ENCODE measurements around the gene CCDC200. TPM values are rescaled to one million over a fixed set of nuclear protein-coding genes. Genes with fewer than 3 reads are reported as not detected.
"Not testable (repeated sequence)": the region's sequence is repeated elsewhere in the genome, so short reads cannot be mapped to it uniquely, and the experiment has no call there.

The CCDC200 gene
- total RNA-seq, 2 donors from 2014 or later = 0.40 to 0.60 TPM

DNA sequence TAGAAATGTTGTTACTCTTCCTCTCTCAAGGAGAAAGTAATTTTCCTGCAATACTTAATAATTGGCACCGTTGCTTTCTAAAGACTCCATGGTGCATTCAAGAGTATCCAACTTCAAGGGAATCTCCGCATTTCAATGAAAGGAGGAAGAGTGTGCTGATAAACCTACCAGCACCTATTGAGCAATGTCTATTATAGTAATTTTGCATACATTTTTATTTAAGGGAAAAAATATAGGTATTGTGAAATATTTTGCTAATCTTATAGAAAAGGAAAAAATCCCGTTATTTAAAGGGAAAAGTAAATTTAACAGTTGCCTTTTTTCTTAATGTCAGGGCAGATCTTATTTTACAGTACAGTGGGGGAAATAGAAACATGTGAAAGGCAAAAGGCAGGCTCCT, 17.8 kb downstream of the CCDC200 start:
- peaks cover 37% of the 10 kb centered on the region for H3K4me1 Mint-ChIP-seq
- H3K36me3 Mint-ChIP-seq (ENCODE audit: low read depth) = peaks cover 16% of the 10 kb centered on the region
- H3K27ac Mint-ChIP-seq = peak overlapping the region; percentile 97
- DNase-seq (no peak), ATAC-seq (no peak)
- H3K9me3 ChIP-seq (ENCODE audit: control insufficient read depth, low read length, poor library complexity, severe bottlenecking) = no peaks in the 10 kb centered on the region
- H3K4me3 Mint-ChIP-seq = peak overlapping the region; percentile 98
- no peaks in the 10 kb centered on the region for H3K27me3 Mint-ChIP-seq

DNA sequence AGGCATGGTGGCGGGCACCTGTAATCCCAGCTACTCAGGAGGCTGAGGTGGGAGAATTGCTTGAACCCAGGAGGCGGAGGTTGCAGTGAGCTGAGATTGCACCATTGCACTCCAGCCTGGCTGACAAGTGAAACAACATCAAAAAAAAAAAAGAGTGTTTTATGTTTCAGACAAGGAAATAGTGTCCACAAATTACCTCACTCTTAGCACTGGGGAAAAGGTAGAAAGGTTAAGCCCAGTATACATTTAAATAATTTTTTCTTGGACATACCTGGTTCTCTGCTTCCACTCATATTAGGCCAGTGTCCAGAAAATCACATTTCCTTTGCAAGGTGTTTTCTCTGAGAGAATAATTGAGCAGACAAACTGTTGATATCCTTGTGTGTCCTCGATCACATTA, 25.4 kb downstream of the CCDC200 start:
- H3K36me3 Mint-ChIP-seq (ENCODE audit: low read depth); H3K27ac Mint-ChIP-seq; DNase-seq; H3K27me3 Mint-ChIP-seq; ATAC-seq; H3K4me3 Mint-ChIP-seq; H3K9me3 ChIP-seq (ENCODE audit: control insufficient read depth, low read length, poor library complexity, severe bottlenecking); H3K4me1 Mint-ChIP-seq: not testable (repeated sequence)

DNA sequence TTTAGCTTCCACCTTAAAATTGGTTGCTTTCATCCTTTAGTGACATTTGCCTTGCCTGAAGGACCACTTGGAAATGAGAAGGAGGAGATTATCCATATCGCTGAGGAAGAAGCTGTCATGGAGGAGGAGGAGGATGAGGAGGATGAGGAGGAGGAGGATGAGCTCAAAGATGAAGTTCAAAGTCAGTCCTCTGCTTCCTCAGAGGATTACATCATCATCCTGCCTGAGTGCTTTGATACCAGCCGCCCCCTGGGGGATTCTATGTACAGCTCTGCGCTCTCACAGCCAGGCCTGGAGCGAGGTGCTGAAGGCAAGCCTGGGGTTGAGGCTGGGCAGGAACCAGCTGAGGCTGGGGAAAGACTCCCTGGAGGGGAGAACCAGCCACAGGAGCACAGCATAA, 28.3 kb downstream of the CCDC200 start:
- H3K27ac Mint-ChIP-seq = no peak overlapping the region
- no peaks in the 10 kb centered on the region for H3K9me3 ChIP-seq (ENCODE audit: control insufficient read depth, low read length, poor library complexity, severe bottlenecking)
- ATAC-seq (no peak), DNase-seq (no peak)
- peaks cover 2% of the 10 kb centered on the region for H3K4me1 Mint-ChIP-seq
- no peak overlapping the region for H3K4me3 Mint-ChIP-seq
- no peaks in the 10 kb centered on the region for H3K27me3 Mint-ChIP-seq
- peaks cover 4% of the 10 kb centered on the region for H3K36me3 Mint-ChIP-seq (ENCODE audit: low read depth)

DNA sequence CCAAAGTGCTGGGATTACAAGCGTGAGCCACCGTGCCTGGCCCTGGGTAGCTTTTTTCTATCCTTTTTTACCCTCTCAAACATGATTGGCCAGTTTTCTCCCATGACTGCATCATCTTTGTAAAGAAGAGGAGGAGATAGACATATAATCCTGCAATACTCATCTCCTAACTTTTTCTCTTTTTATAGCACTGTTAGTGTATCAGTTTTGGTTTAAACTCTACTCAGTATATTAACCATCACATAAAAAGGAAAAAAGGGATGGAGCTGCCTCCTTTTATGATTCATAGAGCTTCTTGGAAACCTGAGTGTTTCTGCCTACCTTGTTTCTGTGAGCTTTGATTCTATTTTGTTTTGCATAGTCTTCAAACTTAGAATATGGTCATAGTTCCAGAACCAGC, 28.8 kb downstream of the CCDC200 start:
- Mint-ChIP-seq H3K27me3 (no peaks in the 10 kb centered on the region), H3K4me1 (peaks cover 2% of the 10 kb centered on the region), H3K4me3 (no peak overlapping the region), H3K27ac (no peak overlapping the region), H3K36me3 (ENCODE audit: low read depth) (peaks cover 5% of the 10 kb centered on the region)
- no peak for ATAC-seq
- no peak for DNase-seq
- no peaks in the 10 kb centered on the region for H3K9me3 ChIP-seq (ENCODE audit: control insufficient read depth, low read length, poor library complexity, severe bottlenecking)

DNA sequence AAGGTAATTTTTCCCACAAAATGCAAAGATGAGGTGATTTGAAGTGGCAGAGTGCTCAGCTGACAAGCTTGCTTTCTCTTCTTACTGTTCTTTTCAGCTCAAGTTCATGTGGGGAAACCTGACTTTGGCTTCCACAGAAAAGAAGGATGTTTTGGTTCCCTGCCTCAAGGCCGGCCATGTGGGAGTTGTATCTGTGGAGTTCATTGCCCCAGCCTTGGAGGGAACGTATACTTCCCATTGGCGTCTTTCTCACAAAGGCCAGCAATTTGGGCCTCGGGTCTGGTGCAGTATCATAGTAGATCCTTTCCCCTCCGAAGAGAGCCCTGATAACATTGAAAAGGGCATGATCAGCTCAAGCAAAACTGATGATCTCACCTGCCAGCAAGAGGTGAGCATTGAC, 35.2 kb downstream of the CCDC200 start:
- H3K27me3 Mint-ChIP-seq = no peaks in the 10 kb centered on the region
- no peak overlapping the region for H3K27ac Mint-ChIP-seq
- DNase-seq (no peak), ATAC-seq (no peak)
- H3K9me3 ChIP-seq (ENCODE audit: control insufficient read depth, low read length, poor library complexity, severe bottlenecking) = no peaks in the 10 kb centered on the region
- H3K36me3 Mint-ChIP-seq (ENCODE audit: low read depth) = peaks cover 10% of the 10 kb centered on the region
- peaks cover 4% of the 10 kb centered on the region for H3K4me1 Mint-ChIP-seq
- no peak overlapping the region for H3K4me3 Mint-ChIP-seq

DNA sequence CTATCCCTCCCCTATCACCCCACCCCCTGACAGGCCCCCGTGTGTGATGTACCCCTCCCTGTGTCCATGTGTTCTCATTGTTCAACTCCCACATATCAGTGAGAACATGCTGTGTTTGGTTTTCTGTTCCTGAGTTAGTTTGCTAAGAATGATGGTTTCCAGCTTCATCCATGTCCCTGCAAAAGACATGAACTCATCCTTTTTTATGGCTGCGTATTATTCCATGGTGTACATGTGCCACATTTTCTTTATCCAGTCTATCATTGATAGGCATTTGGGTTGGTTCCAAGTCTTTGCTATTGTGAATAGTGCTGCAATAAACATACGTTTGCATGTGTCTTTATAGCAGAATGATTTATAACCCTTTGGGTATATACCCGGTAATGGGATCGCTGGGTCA, 41.8 kb downstream of the CCDC200 start:
- not testable (repeated sequence) for H3K36me3 Mint-ChIP-seq (ENCODE audit: low read depth); H3K27me3 Mint-ChIP-seq; ATAC-seq; DNase-seq; H3K9me3 ChIP-seq (ENCODE audit: control insufficient read depth, low read length, poor library complexity, severe bottlenecking); H3K4me1 Mint-ChIP-seq; H3K4me3 Mint-ChIP-seq; H3K27ac Mint-ChIP-seq

DNA sequence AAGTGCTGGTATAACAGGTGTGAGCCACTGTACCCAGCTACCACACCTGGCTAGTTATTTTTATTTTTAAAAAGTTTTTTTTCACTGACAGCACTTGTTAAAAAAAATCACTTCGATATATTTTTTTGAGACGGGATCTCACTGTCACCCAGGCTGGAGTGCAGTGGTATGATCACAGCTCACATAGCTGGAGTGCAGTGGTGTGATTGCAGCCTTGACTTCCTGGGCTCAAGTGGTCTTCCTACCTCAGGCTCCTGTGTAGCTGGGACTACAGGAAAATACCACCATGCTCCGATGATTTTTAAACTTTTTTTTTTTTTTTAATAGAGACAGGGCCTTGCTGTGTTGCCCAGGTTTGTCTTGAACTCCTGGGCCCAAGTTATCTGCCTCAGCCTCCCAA, 44.5 kb downstream of the CCDC200 start:
- Mint-ChIP-seq H3K27me3 (no peaks in the 10 kb centered on the region), H3K27ac (no peak overlapping the region), H3K36me3 (ENCODE audit: low read depth) (no peaks in the 10 kb centered on the region), H3K4me1 (peaks cover 3% of the 10 kb centered on the region), H3K4me3 (no peak overlapping the region)
- no peaks in the 10 kb centered on the region for H3K9me3 ChIP-seq (ENCODE audit: control insufficient read depth, low read length, poor library complexity, severe bottlenecking)
- ATAC-seq (no peak), DNase-seq (no peak)

DNA sequence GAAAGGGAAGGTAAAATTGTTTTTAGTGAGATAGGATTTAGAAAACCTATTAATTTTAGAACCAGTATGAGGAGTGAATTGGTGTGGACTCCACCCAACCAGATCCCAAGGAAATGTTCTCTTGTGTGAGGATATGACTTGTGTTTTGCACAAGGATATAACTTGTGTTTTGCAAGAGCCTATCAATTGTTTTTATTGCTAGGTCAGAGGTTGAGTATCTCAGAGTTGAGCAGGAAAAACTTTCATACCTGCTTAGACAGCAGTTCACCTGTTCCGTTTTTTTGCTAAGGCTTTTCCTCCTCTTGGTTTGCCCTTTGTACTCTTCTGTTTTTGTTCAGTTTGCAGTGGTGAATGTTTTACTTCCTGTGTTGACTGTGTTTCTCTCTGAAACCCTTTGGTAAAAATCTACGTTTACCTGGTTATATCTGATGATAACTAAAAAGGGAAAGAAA, 52.3 kb downstream of the CCDC200 start:
- no peaks in the 10 kb centered on the region for H3K27me3 Mint-ChIP-seq
- DNase-seq (no peak), ATAC-seq (no peak)
- H3K36me3 Mint-ChIP-seq (ENCODE audit: low read depth) = peaks cover 3% of the 10 kb centered on the region
- H3K4me3 Mint-ChIP-seq = peak overlapping the region; percentile 52
- peaks cover 31% of the 10 kb centered on the region for H3K4me1 Mint-ChIP-seq
- H3K9me3 ChIP-seq (ENCODE audit: control insufficient read depth, low read length, poor library complexity, severe bottlenecking) = no peaks in the 10 kb centered on the region
- peak overlapping the region; percentile 83 for H3K27ac Mint-ChIP-seq

DNA sequence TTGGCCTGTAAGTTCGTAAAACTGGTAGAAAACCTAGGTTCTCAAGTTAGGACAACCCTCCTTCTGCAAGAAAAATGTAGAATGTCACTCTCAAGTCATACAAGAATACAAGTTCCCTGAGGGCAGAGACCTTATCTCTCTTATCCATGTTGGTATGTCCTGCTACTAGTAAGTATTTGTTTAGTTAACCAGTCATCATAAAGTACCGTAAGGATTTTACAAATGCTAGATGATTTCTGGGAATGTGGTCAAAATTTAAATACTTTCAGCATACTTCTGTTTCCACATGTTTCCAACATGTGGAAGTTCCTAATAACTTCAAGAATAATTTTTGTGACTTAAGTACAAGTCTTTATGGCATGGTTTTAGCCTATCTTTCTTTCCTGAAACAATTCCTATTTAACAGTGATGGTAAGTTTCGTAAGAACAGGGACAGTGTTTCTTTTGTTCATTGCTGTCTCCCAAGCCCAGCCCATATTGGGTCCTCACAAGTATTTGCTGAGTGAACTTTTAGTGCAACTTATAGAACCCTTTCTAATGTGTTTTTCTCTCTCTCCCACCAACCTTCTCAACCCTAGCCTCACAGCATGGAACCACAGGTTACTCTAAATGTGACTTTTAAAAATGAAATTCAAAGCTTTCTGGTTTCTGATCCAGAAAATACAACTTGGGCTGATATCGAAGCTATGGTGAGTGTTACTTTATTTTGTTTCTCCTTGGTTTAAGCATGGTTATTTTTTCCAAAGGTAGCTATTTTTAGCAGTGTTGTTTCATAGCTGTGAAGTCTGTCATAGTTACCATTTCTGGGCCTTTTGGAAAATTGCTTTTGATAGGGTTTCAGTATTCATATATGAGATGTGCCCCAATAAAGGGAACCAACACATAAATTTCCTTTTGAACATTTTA, 53.0 kb downstream of the CCDC200 start:
- H3K4me3 Mint-ChIP-seq = peak overlapping the region; percentile 52
- DNase-seq (no peak), ATAC-seq (no peak)
- H3K27ac Mint-ChIP-seq = peak overlapping the region; percentile 83
- peaks cover 3% of the 10 kb centered on the region for H3K36me3 Mint-ChIP-seq (ENCODE audit: low read depth)
- H3K4me1 Mint-ChIP-seq = peaks cover 31% of the 10 kb centered on the region
- H3K9me3 ChIP-seq (ENCODE audit: control insufficient read depth, low read length, poor library complexity, severe bottlenecking) = no peaks in the 10 kb centered on the region
- no peaks in the 10 kb centered on the region for H3K27me3 Mint-ChIP-seq

DNA sequence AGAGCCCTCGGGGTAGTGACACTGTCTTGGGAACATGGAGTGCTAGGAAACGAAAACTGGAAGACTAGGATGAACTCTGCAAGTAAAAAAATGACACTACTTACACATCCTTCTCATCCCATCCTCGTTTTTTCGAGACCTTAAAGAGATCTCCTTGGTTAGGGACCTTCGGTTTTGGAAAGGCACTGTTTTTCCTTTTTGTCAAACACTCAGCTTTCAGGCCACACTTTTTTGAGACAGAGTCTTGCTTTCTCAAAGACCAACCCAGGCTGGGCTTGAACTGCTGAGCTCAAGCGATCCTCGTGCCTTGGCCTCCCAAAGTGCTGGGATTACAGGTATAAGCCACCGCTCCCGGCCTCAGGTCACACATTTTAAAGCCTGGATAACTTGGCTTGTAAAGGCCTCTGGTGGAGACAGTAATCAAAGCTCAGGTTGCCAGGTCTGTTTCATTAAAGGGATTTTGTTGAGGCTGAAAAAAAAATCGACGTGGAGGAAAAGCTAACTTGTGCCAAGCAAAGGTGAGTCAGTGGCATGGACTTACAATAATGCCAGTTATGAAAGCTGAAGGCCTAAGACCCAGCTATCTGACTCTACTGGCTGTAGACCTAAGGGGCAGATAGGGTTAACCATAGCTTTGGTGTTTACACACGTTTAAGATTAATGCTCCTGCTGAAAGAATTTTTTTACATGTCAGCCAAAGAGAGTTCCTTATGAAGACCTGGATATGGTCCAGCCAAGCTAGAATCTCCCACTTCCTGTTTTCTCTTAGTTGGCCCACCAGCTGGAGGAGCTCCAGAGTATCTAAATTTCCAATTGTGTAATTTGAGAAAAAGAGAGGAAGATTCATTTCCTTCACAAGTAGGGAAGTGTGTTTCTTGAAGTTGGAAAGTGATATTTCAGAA, 56.6 kb downstream of the CCDC200 start:
- ATAC-seq = no peak
- no peaks in the 10 kb centered on the region for H3K27me3 Mint-ChIP-seq
- no peak overlapping the region for H3K27ac Mint-ChIP-seq
- H3K9me3 ChIP-seq (ENCODE audit: control insufficient read depth, low read length, poor library complexity, severe bottlenecking) = no peaks in the 10 kb centered on the region
- peaks cover 26% of the 10 kb centered on the region for H3K4me1 Mint-ChIP-seq
- DNase-seq = no peak
- H3K36me3 Mint-ChIP-seq (ENCODE audit: low read depth) = peaks cover 3% of the 10 kb centered on the region
- H3K4me3 Mint-ChIP-seq = no peak overlapping the region

Other genes starting within 250 kb of the CCDC200 start
- gene PTGES3L, start 248.5 kb downstream of the CCDC200 start, total RNA-seq = 1 to 10 TPM in 1 of 2 donors, not detected in 1; 2.3 TPM
- gene RUNDC1, start 248.1 kb downstream of the CCDC200 start, total RNA-seq = 10 to 100 TPM; 15.6 to 16.6 TPM
- 1,000 to 10,000 TPM; 1,342 to 1,395 TPM for gene RPL27, start 230.2 kb downstream of the CCDC200 start, total RNA-seq
- 10 to 100 TPM; 23.1 to 23.8 TPM for gene IFI35, start 221.8 kb downstream of the CCDC200 start, total RNA-seq
- gene VAT1, start 206.2 kb downstream of the CCDC200 start, total RNA-seq = 10 to 100 TPM; 26.0 to 29.3 TPM
- 1 to 10 TPM in 1 of 2 donors, under 1 TPM in 1; 0.12 to 1.1 TPM for gene RND2, start 203.4 kb downstream of the CCDC200 start, total RNA-seq
- 1 to 10 TPM; 2.1 to 3.4 TPM for gene BRCA1, start 103.3 kb downstream of the CCDC200 start, total RNA-seq
- gene NBR1, start 57.4 kb downstream of the CCDC200 start, total RNA-seq = 10 to 100 TPM; 55.1 to 55.8 TPM
- 10 to 100 TPM in 1 of 2 donors, 1 to 10 TPM in 1; 7.0 to 10.0 TPM for gene TMEM106A, start 16.7 kb downstream of the CCDC200 start, total RNA-seq
- gene RNU2-1, start 5.4 kb upstream of the CCDC200 start, total RNA-seq = 1,000 to 10,000 TPM; 3,838 to 5,780 TPM
- gene ARL4D, start 170.4 kb upstream of the CCDC200 start, total RNA-seq = 1 to 10 TPM; 1.1 to 2.0 TPM